GM12878 (cell line): Measurements from ENCODE around the gene TRIM8. TPM values are rescaled to one million over a fixed set of nuclear protein-coding genes. Genes with fewer than 3 reads are reported as not detected.

ENCODE experiments used
- ATAC-seq: fragments of 200-7000 bp; cut with Tn5 transposase; 3 replicates; pipeline ENCODE4 v1.9.1; 2020; ENCODE audit warnings: mild to moderate bottlenecking, moderate library complexity
- BruUV-seq: library from RNA; stranded (reverse); fragments of 400-500 nt; replicated peaks from 2 replicates; lab custom pipeline; 2021; lab: Mats Ljungman, UMichigan
- CTCF ChIA-PET: fragments of 300-600 bp; sonication (Branson Sonifier 250); formaldehyde crosslinking; extraction: SDS; loops from one replicate; lab custom pipeline; 2021; ENCODE audit warnings: inconsistent platforms; lab: Yijun Ruan, JAX
- POLR2A ChIA-PET: fragments of 350-600 bp; formaldehyde crosslinking; extraction: SDS; loops from one replicate; lab custom pipeline; 2021; ENCODE audit warnings: inconsistent platforms; lab: Charles Lee
- RAD21 ChIA-PET: fragments of 300-600 bp; sonication (Branson Sonifier 250); formaldehyde crosslinking; loops from one replicate; lab custom pipeline; 2023; ENCODE audit warnings: antibody characterized with exemption; ENCODE audit not compliant: unreplicated experiment; lab: Charles Lee
- SMC1A ChIA-PET: fragments of 300-600 bp; sonication (Branson Sonifier 250); formaldehyde crosslinking; loops from one replicate; lab custom pipeline; 2023; ENCODE audit not compliant: unreplicated experiment, uncharacterized antibody; lab: Charles Lee
- DNase-seq: peaks from one replicate; pipeline ENCODE4 v3.0.0-alpha.2; 2011; ENCODE audit warnings: low read depth, low spot score
- FAIRE-seq: peaks from 3 replicates; lab custom pipeline; 2011; peaks lifted over from hg19 to GRCh38; lab: Jason Lieb, UNC
- H2AFZ ChIP-seq: 2 replicates; pipeline ENCODE4 v1.6.0; 2011; ENCODE audit warnings: low read depth, low read length, control low read depth; ENCODE audit not compliant: control insufficient read depth
- H3K27ac ChIP-seq: 2 replicates; pipeline ENCODE4 v1.5.1; 2011; ENCODE audit warnings: control low read depth; ENCODE audit not compliant: control insufficient read depth, insufficient read depth
- H3K27me3 ChIP-seq, 2 experiments: replicated peaks in 1 of 2; 2 replicates each; pipeline versions ENCODE4 v1.6.0 to v1.6.1; 2011; ENCODE audit warnings: low read length in 1 of 2; ENCODE audit not compliant: control insufficient read depth in 2 of 2, insufficient read depth in 2 of 2
- H3K36me3 ChIP-seq, 2 experiments: 2 replicates each; pipeline ENCODE4 v1.5.1; 2011; ENCODE audit warnings: low read length in 1 of 2; ENCODE audit not compliant: control insufficient read depth in 2 of 2, insufficient read depth in 2 of 2
- H3K4me1 ChIP-seq: 2 replicates; pipeline ENCODE4 v1.6.1; 2011; ENCODE audit warnings: mild to moderate bottlenecking, low read length, moderate library complexity, mixed read lengths; ENCODE audit not compliant: control insufficient read depth, insufficient read depth
- H3K4me2 ChIP-seq: 2 replicates; pipeline ENCODE4 v1.6.0; 2011; ENCODE audit warnings: control low read depth; ENCODE audit not compliant: control insufficient read depth, insufficient read depth
- H3K4me3 ChIP-seq: fragments of 200-600 bp; sonication (generic); 2 replicates; pipeline ENCODE4 v1.5.1; 2016
- H3K79me2 ChIP-seq: 2 replicates; pipeline ENCODE4 v1.6.0; 2011; ENCODE audit warnings: low read length; ENCODE audit not compliant: control insufficient read depth, insufficient read depth
- H3K9ac ChIP-seq: 2 replicates; pipeline ENCODE4 v1.8.0; 2011; ENCODE audit warnings: low read length, control low read depth, mixed read lengths; ENCODE audit not compliant: control insufficient read depth, insufficient read depth
- H3K9me3 ChIP-seq: replicated peaks from 3 replicates; pipeline ENCODE4 v1.5.1; 2011; ENCODE audit warnings: mild to moderate bottlenecking, low read length; ENCODE audit not compliant: control insufficient read depth, insufficient read depth
- H4K20me1 ChIP-seq: 2 replicates; pipeline ENCODE4 v1.6.0; 2011; ENCODE audit not compliant: control insufficient read depth, insufficient read depth
- BCLAF1 ChIP-seq: fragments of 450-650 bp; IDR thresholded peaks from 2 replicates; pipeline ENCODE4 v1.6.1; 2017; ENCODE audit warnings: antibody characterized with exemption, mild to moderate bottlenecking, moderate library complexity
- BRCA1 ChIP-seq: IDR thresholded peaks from 2 replicates; pipeline ENCODE4 v1.6.1; 2011; ENCODE audit warnings: low read depth, low read length, improper control_type of control experiment
- IRF5 ChIP-seq: fragments of 450-650 bp; IDR thresholded peaks from 2 replicates; pipeline ENCODE4 v1.6.1; 2017; ENCODE audit warnings: borderline replicate concordance
- KLF5 ChIP-seq: fragments of 450-650 bp; IDR thresholded peaks from 2 replicates; pipeline ENCODE4 v1.6.1; 2014; ENCODE audit warnings: mild to moderate bottlenecking; ENCODE audit not compliant: partially characterized antibody
- MEF2B ChIP-seq: fragments of 450-650 bp; IDR thresholded peaks from 2 replicates; pipeline ENCODE4 v1.6.1; 2018; ENCODE audit warnings: mild to moderate bottlenecking, moderate library complexity; ENCODE audit not compliant: partially characterized antibody, poor library complexity, severe bottlenecking
- PAX5 ChIP-seq: IDR thresholded peaks from 2 replicates; pipeline ENCODE4 v1.6.1; 2011; ENCODE audit warnings: low read depth, low read length, borderline replicate concordance
- POLR2A ChIP-seq: IDR thresholded peaks from 2 replicates; pipeline ENCODE4 v1.6.1; 2011; ENCODE audit warnings: low read depth, mild to moderate bottlenecking, low read length
- RCOR1 ChIP-seq: conservative IDR thresholded peaks from 2 replicates; pipeline ENCODE4 v1.6.1; 2012; ENCODE audit warnings: low read depth, low read length, improper control_type of control experiment
- ZSCAN29 ChIP-seq: fragments of 450-650 bp; IDR thresholded peaks from 2 replicates; pipeline ENCODE4 v1.6.1; 2017; ENCODE audit warnings: mild to moderate bottlenecking, moderate library complexity
- WGBS: methylation state at CpG from one replicate; pipeline ENCODE4 v1.1.6; 2016; ENCODE audit warnings: low lambda C conversion rate; ENCODE audit not compliant: insufficient replicate concordance, insufficient coverage; ENCODE audit errors: missing lambda C conversion rate; 5-methylcytosine and 5-hydroxymethylcytosine counted together
- in situ Hi-C: fragments of 300-500 bp; cut with MboI; formaldehyde crosslinking; loops from 9 replicates; pipeline ENCODE4 v1.14.3; 2018; ENCODE audit warnings: mixed read lengths
- intact Hi-C: fragments of 100-400 bp; cut with micrococcal nuclease; formaldehyde crosslinking; loops from one replicate; pipeline ENCODE4 v1.14.2; 2022; ENCODE audit not compliant: unreplicated experiment
- polyA plus RNA-seq, 11 experiments: library from polyadenylated mRNA; depleted of rRNA in 4 of 11; unstranded in 6 of 11; stranded (reverse) in 5 of 11; fragments of >200 nt; fragmentation: Nextera tagmentation in 4 of 11; fragmentation: Illumina TruSeq in 1 of 11; extraction: Ambion mirVana in 4 of 11; extraction: Trizol in 1 of 11; gene quantifications; 1 replicate in 1 of 11; 2 replicates in 10 of 11; pipeline versions ENCODE4 v1.2.1 to v1.2.3, GENCODE V29; 2011 to 2016; ENCODE audit warnings: inconsistent platforms in 2 of 11, missing spikeins in 2 of 11, low read depth in 1 of 11
- total RNA-seq, 4 experiments: library from RNA; depleted of rRNA in 3 of 4; stranded (reverse); fragments of >200 nt in 3 of 4; fragmentation: Illumina TruSeq in 1 of 4; extraction: Trizol in 1 of 4; gene quantifications; 2 replicates each; pipeline versions ENCODE4 v1.2.1 to v1.2.3, GENCODE V29; 2013 to 2021
- TF ChIP-seq, protein P1 (sequence below): fragments of 450-650 bp; IDR thresholded peaks from 2 replicates; pipeline ENCODE4 v1.6.1; 2017; ENCODE audit warnings: mild to moderate bottlenecking, low read depth, inconsistent platforms; ENCODE audit not compliant: poor library complexity, severe bottlenecking

TRIM8 gene
- total and polyA plus RNA-seq, 10 of the 15 experiments (the other 5 are each of a cell fraction or from before 2014, with no cell fraction given) = 7.9 to 53.2 (median 24.6) TPM

DNA sequence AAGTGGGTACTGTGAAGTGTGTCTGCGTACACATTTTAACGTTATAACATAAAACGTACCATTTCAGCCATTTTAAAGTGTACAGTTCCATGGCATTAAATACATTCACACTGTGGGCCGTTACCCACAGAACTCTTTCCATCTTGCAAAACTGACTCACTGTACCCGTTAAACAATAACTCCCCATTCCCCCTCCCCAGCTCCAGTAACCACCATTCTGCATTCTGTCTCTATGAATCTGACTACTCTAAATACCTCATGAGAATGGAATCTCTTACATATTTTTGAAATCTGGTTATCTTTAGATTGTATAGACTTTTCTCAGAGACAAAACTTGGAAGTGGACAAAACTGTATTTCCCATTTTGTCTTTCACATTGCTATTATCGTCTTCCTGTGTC, 60.6 kb downstream of the TRIM8 start:
- Histone ChIP-seq H3K27ac (no peak overlapping the region), H3K36me3 (peaks cover 0 to 2% of the 10 kb centered on the region in 2 experiments; a peak in 3 of 4 replicates), H3K79me2 (peaks cover 14% of the 10 kb centered on the region), H2AFZ (no peak overlapping the region), H3K27me3 (no peaks in the 10 kb centered on the region), H3K4me2 (no peak overlapping the region; the same call in 1 of the 2 replicates), H3K9me3 (no peaks in the 10 kb centered on the region), H4K20me1 (no peaks in the 10 kb centered on the region), H3K9ac (no peak overlapping the region), H3K4me1 (peaks cover 6% of the 10 kb centered on the region), H3K4me3 (no peak overlapping the region)
- no peak for TF ChIP-seq KLF5
- no peak for TF ChIP-seq RCOR1
- TF ChIP-seq ZSCAN29 = no peak
- no peak for TF ChIP-seq BCLAF1
- no peak for TF ChIP-seq MEF2B
- TF ChIP-seq, protein P1, sequence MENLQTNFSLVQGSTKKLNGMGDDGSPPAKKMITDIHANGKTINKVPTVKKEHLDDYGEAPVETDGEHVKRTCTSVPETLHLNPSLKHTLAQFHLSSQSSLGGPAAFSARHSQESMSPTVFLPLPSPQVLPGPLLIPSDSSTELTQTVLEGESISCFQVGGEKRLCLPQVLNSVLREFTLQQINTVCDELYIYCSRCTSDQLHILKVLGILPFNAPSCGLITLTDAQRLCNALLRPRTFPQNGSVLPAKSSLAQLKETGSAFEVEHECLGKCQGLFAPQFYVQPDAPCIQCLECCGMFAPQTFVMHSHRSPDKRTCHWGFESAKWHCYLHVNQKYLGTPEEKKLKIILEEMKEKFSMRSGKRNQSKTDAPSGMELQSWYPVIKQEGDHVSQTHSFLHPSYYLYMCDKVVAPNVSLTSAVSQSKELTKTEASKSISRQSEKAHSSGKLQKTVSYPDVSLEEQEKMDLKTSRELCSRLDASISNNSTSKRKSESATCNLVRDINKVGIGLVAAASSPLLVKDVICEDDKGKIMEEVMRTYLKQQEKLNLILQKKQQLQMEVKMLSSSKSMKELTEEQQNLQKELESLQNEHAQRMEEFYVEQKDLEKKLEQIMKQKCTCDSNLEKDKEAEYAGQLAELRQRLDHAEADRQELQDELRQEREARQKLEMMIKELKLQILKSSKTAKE = no peak
- no peak for TF ChIP-seq POLR2A
- no peak for TF ChIP-seq BRCA1
- TF ChIP-seq IRF5 = no peak
- no peak for TF ChIP-seq PAX5
- BruUV-seq = no TSS peak
- no peak for DNase-seq
- ChIA-PET RAD21 (no interaction called here), POLR2A (interaction anchor here (0.6 to 1.4 kb wide), 5 partner anchors 9 to 97 kb away, joined by 3 to 5 read pairs (median 3); partner anchors contain the start of gene ARL3), CTCF (interaction anchor here (0.5 to 0.6 kb wide), 2 partner anchors 31 to 70 kb away, joined by 3 to 4 read pairs; no protein-coding TSS in a partner anchor), SMC1A (interaction anchor here (1.1 to 1.5 kb wide), 2 partner anchors 30 to 53 kb away, joined by 3 to 5 read pairs; no protein-coding TSS in a partner anchor)
- in situ Hi-C loops = no loop called here
- WGBS = 83% methylated on average over 6 of the region's 6 CpGs
- no peak for ATAC-seq
- intact Hi-C loops = no loop called here
- no peak for FAIRE-seq
